Stimulated activated CD4-positive, alpha-beta T cell treated with anti-CD3 and anti-CD28 coated beads, Interleukin-4, amount 100 ng/mL, for 24 hours (primary cell): ENCODE results near the gene NR6A1.

Experiments
- DNase-seq: peaks from one replicate; pipeline ENCODE4 v3.0.0-alpha.2; 2020

NR6A1 gene

DNA sequence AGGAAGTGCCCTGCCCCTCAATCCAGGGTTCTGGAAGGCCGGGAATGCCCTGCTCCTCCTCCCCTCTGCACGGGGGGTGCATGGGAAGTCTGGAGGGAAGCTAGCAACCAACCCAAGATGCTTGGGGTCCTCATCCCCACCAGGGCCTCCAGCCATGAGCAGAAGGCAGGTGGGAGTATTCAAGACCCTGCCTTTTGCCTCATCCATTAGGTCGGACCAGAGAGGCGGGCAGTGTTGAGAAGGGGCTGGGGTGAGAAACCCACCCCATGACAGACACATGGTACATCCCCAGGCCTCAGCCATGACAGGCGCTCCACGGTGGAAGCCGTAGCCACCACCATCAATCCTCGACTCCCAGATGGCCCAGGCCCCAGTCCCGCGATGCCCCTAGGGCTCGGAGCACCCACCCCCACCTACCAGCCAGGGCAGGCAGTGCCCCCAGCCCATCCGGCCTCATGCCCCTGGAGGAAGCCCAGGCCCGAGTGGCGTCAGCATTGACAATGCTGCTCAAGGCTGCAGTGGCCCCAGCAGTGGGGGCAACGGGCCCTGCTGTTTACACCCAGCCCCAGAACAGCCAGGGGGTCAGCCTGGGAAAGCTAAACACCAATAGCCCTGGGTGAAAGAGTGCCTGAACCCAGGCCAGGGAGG is 272.5 kb downstream of the NR6A1 start:
- no peak for DNase-seq

DNA sequence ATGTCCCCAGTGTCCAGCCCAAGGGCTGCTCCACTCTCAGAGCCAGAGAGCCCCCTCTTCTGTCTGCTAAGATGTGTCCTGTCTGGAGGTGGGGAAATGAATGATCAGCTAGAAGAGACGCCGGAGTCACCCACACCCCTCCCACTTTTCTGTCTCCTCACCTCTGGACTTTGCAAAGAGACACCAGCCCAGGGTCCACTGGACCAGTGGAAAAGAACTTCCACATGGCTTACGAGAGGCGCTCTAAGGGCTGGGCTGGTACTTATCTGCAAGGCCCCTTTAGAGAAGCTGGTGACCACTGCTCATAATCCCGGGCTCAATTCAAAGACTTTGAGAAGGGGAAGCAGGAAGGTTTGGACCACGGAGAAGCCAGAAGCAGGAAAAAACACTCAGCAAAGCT is 273.1 kb downstream of the NR6A1 start:
- DNase-seq, result no peak

DNA sequence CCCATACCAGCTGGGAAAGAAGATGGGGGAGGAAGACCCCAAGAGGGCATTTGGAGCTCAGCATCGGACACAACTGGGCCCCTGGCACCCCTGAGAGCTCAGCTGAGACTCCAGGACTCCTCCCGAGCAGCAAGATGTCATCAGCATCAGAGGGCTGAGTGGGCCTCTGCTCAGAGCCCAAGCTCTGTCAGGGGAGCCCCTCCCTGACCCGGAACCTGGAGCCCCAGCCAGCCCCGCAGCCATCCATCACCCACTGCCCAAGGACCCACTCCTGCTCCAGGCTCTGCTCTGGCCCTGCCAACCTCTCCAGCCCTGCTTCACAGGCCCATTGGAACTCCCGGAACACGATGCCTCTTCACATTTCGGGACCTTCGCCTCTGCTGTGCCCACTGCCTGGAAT is 273.7 kb downstream of the NR6A1 start:
- no peak for DNase-seq

DNA sequence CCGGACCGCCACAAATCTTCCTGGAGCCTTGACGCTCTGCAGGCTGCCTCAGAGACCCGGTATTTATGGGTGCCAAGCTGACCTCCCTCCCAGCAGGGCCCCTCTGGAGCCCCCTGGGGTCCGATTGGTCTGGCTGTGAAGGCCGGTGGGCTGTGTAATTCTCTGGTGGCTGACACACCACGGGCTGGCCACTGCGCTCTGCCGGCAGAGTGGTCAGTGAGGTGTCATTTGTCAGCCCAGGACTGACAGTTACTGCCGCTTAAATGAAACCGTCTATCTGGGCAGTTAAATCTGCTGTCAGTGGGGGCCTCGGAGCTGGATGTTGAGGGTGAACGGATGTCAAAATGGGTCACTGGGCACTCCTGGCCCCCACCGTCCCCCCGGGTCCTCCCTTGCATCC is 274.6 kb downstream of the NR6A1 start:
- no peak for DNase-seq

DNA sequence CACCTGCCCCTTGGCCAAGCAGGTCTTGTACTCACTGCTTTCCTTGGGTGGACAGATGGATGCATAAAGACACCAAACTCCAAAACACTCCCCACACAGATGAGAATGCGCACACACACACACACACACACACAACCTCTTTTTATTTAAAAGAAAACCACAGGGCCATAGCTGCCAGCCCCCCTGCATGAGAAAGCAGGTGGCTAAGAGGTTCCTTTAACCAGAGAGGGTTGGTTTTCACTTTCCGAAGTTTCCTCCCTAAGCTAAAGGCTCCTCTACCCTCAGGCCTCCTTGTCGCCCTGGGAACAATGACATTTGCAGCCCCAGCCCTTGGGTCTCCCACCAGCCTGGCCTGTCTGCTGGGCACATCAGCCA is 275.0 kb downstream of the NR6A1 start:
- DNase-seq, result no peak

DNA sequence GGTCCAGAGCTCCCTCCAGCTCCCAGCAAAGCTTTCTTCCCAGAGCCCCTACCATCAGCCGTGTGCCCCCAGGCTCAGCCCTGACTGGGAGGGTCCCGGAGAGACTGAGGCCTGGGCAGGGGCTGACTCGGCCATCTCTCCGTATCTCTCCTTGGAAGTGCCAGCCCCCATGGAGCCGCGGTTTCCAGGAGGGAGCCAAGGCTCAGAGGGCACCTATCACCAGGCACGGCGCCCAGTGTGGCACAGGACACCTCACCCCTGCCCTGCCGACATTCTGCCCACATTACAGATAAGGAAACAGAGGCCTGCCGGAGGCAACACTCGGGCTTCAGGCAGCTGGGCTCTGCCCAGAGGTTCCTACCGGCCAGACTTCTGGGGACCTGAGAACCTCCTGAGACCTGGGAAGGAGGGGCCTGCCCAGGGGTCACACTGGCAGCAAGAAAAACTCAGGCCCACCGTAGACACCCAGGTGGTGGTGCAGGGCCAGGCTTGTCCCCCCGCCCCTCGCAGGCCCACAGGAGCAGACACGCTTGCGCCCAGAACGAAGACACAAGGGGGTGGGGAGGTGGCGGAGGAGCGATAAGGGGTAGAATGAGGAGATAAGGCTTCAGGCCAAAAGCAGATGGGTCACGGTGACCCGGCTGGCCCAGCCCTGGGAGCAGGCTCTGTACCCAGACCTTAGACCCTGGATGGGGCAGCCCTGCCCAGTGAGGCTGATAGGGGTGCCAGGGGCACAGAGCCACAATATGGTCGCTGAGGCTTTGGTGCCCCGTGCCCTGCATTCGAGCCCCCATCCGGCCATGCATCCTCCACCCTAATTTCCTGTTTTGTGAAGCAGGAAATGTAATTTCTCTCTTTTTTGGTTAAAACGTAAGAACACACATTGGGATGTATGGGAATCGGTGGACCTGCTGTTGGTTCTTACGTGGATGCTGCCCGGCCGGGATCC is 275.7 kb downstream of the NR6A1 start:
- DNase-seq, result no peak

DNA sequence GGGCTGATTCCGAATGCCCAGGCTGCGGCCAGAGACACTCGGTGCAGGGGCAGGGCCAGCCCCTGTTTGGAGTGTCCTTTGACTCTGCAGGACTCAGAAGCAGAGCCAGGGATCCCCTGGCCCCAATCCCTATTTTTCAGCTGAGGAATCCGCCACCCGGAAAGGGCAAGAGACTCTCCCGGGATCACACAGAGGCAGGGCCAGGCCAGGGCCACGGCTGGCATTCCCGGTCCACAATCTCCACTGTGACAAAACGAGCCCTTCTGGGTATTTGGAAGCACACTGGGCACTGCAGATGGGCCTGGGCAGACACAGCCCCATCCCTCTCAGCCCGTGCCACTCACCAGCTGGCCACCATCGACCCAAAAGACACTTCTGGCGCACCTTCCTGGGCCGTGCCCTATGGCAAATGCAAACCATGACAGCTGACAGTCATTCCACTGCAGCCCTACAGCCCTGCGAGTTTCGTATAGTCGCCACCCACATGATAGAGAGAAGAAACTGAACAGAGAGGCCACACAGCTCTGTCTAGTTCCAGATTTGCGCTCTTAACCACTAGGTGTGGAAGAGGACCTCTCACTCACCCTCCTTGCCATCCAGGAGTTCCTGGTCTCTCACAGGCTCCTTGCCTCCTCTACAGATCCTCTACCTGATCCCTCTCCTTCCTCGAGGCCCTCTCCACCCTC is 277.2 kb downstream of the NR6A1 start:
- DNase-seq, result no peak

DNA sequence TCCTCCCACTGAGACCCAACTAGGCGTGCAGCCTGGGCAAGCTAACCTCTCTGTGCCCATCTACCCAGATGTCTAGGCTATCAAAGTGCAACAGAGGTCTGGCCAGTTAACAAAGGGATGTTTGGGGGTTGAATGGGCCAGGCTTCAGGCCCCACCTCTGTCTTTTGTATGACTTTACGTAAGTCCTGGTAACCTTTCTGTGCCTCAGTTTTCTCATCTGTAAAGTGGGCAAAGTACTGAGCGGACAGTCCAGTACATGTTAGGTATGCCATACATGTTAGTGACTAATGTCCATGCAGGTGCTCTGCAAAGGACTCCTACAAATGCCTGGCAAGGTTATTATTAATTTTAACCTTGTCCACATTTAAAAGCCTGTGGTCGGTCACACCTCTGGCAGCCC is 277.9 kb downstream of the NR6A1 start:
- DNase-seq, result no peak

DNA sequence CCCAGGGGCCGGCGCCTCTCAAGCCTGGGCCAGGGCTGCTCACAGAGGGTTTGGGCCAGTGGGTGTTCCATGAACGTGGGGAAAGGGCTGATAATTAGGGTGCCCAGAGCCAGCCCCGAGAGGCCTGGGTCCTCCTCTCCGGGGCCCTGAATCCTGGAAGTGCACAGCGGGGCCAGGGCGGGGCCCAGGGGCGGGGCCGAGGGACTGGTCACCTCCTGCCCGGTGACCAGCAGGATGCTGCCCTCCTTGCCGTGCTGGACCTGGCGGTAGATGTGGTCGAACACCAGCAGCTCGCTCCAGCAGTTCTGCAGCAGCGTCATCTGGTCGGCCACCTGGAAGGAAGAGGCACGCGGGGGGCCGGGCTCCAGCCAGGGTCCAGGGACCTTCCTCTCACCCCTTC is 278.3 kb downstream of the NR6A1 start:
- no peak for DNase-seq

DNA sequence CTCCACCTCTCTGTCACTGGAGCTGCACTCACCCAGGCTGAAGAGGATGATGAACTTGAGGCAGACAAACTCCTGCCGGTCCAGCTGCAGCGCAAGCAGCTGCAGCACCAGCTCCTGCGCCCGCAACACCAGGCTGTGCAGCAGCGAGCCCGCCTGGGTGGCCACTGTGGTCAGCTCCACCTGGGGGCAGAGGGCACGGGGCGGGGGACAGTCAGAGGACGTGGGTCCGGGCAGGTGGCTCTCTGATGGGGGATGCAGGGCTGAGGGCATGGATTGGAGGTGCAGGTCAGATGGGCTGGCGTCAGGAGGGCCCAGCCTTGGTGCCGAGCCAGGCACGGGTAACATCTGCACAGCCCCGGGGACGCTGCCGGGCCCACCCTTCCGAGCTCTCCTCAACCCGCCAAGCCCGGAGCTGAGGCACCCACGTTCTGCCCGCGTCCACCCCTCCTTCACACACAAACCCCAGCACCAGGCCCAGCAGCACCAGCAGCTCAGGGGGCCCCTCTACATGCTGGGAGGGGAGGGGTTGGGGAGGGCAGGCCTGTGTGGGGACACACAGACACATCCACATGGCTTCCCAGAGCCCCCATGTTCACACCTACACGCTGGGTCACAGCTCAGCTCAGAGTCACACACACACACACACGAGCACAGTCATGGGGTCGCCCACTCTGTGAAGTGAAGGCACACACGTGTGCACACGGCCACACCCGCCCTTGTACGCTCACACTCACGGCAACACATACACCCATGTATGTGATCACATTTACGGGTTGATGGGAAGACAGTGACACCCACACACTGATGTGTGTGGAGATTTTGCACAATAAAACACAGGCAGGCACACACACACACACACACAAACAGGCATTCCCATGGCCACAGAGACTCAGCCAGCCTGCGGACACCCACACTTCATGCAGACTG is 279.8 kb downstream of the NR6A1 start:
- no peak for DNase-seq

DNA sequence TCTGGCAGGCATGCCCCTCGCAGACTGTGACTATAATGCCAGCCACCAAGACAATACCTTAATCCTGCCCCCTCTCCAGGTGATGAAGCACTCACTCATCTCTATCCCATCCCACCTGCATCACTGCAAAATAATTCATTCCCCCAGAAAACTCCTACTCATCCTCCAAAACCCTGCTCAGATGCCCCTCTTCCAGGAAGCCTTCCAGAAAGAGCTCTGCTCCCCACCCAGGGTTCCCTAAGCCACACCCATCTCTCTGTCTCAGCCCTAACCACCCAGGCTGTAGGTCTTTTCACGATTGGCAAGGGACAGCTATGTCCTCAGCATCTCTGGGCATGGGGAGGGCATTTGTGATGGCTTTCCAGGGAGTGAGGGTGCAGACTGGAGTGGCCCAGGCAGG is 281.1 kb downstream of the NR6A1 start:
- no peak for DNase-seq

DNA sequence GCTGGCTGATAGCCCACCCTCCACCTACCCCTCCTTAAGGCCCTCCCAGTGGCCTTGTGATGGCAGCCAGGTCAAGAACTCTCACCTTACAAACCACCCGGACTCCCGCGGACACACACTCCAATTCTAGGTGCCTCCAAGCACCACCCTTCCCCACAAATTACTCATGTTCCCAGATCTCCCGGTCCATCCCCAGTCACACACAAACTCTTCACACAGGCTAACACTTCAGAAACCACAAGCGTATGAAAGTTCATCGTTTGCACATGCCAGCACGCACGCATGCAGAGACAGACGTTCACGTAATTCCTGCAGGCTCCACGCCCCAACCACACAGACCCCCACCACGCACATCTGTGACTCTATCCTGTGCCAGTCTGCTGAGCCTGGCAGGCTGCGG is 281.9 kb downstream of the NR6A1 start:
- no peak for DNase-seq

DNA sequence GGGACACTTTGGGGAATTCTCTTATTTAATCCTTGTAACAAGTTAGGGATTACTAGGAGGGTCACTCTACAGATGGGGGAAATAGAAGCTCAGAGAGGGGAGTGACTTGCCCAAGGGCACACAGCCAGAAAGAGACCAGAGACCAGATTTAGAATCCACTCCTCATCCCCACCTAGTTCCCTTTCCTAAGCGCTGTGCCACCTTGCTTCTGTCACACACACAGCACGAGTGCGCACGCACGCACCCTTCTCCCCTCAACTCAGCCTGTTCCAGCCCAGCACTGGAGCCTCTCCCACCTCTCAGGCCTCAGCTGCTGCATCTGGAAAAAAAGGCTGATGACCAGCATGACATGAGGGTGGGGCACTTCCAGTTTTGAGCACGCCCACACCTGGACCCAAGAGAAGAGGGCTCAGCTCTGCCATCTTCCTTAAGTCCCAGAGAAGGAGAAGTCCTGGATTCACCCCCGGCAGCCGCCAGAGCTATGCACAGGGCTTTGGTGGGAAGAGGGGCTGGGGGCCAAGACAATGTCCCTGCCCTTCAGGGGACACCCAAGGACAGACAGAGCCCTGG is 282.4 kb downstream of the NR6A1 start:
- DNase-seq, result no peak

DNA sequence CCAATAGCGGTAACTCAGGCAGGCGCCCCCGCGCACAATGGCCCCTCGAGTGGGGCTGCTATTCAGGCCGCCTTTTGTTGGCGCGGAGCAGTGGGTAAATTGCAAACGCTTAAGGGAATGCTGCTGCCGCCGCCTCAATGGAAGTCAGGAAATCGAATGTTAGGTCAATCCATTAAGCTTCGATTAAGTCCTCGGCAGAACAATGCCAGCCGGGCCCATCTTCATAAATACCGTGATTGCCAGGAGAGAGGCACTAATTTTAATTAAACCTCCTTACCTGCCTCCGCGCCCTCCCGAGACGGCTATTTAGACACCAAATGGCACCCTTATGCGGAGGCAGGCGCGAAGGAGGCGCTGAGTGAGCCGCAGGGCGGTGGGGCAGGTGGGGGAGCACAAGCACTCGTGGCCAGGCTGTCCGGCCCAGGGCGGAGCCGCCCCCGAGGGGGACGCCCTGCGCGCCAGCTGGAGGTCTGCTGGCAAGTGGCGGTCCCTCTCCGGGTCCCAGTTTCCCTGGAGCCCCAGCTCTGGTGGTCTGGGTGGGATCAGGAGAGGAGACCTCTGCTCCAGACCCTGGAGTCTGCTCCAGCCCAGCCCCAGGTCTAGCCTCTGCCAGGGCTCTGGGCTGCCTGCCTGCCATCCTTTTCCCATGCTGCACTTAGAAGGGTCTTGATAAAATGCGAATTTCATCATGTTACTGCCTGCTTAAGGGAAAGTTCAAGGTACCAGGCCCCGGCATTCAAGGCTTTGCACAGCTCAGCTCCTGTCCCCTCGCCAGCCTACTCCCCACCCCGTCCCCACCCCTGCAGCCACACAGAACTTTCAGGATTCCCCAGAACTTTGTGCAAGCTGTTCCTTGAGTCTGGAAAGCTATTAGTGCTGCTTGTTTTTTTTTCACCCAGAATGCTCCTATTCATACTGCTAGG is 283.6 kb downstream of the NR6A1 start:
- no peak for DNase-seq

DNA sequence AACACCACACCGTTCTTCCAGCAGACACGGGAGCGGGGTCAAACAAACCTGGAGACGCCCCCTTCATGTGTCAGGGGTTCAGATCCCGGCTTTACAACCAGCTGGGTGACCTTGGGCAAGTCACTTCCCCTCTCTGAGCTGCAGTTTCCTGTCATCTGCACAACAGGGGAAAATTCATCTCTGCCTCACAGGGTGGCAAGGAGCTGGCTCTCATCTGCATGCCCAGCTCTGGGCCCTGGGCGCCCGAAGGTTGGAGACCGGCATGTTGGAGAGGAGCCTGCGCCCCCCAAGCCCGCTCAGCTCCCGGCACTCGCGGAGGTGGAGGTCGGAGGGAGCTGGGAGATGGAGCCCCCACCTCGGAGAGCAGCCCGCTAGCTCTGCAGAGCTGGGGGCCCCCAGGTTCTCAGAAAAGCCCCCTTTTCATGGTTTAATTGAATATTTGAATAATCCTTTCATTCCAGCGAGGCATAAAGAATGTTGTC is 284.3 kb downstream of the NR6A1 start:
- DNase-seq, result no peak

DNA sequence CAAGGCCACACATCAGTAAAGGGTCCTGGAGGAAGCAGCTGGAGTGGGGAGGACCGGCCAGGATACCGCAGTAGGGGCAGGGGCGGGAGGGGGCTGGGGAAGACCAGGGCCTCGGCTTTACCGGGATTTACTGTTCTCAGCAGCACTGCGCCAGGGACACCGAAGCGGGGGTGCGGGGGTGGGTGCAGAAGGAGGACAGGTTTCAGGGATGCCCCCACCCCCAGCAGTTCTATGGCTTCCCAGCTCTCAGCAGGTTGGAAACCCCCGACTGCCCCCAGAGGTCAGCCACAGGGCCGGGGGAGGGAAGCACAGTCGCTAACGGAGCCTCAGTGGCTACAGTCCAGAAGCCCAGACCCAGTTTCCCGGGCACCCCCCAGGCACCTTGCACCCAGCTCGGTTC is 285.2 kb downstream of the NR6A1 start:
- DNase-seq, result no peak

DNA sequence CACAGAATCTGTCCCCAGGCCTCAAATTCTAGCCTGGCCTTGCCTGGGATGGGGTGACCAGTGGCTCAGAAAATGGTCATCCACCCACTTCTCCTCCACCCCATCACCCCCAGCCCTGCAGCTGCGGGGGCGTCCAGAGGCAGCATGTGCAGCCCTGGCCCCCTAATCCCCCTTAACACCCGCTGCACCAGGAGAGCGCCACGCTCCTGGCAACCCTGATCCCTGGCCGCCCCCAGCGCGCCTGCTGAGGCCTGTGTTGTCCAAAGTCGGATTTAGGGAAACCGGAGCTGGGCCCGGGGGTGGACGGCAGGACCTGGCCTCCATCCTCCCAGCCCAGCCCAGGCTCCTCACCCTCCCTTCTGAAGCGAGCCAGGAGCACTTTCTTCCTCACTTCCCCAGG is 285.9 kb downstream of the NR6A1 start:
- DNase-seq, result no peak

DNA sequence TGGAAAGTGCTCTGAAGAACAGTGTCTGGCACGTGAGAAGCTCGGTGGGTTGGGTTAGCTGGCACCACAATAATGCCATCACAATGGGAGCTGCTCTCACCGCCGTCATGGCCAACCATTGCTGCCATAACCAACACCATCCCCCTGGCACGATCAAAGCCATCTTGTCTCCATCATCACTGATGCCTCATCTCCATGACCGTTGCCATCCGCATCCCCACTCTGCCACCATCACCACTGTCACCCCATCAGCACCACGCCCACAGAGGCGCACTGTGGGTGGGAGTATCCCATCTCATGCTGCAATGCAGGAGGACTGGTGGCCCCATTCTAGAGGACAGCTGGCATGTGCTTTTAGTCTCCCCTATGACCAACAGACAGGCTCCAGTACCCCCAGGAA is 287.6 kb downstream of the NR6A1 start:
- no peak for DNase-seq

DNA sequence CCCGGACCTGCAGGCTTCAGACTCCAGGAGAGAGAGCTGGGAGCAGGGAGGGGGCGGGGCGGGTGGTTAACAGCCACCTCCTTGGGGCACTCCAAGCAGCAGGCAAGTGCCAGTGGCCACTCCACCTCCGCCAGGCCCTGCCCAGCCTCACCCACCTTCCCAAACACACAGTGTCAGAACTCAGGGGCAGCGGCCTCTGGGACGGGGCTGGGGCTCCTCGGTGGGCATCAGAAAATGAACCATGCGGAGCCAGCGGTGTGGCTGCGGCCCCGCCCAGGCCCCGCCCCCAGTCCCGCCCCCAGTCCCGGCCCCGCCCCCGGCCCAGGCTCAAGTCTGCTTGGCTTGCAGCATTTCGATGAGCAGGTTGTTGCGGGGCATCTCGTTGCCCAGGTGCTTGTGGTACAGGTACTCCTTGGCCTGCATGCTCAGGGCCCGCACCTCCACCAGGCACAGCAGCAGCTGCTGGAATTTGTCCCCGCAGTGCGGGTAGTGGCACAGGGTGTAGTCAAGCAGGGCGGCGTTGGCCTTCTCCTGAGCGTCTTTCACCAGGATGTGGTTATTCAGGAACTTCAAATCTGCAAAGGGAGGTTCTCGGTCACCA is 288.6 kb downstream of the NR6A1 start:
- no peak for DNase-seq

DNA sequence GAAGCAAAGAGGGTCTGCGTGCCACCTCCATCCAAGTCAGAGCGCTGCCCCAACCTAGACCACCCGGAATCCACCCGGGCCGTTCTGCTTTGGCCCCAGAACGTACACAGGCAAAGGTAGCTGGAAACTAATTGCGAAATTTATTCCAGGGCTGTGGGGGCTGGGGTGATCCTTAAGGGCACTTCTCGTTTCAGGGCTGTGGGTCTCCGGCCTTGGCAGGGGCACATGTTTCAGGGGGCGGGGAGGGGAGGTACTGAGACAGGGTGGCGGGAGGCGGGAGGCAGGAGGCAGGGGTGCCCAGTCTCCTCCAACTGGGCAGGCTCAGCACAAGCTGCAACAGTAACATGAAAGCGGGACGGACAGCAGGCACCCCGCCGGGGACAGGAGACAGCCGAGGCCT is 290.0 kb downstream of the NR6A1 start:
- DNase-seq, result no peak

DNA sequence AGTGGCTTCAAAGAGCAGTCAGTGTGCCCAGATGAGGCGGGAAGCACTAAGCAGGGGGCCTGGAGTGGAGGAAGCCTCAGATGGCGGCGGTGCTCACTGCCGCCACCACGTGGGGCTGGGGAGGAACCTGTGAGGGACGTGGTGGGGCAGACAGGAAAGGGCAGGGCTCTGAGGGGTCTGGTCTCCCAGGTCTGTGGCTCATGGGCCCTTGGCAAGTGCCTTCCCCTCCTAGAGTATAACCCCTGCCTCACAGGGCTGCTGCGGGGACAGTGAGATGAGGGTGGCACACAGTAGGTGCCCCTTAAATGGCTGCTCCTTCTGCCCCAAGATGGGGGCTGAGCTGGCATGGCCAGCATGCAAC is 290.5 kb downstream of the NR6A1 start:
- no peak for DNase-seq
